ENCODE results near the gene RNF40. TPM values are rescaled to one million over a fixed set of nuclear protein-coding genes. Genes with fewer than 3 reads are reported as not detected.

The RNF40 gene
- total RNA-seq, 1 experiment from 2014 or later = 130 TPM

DNA sequence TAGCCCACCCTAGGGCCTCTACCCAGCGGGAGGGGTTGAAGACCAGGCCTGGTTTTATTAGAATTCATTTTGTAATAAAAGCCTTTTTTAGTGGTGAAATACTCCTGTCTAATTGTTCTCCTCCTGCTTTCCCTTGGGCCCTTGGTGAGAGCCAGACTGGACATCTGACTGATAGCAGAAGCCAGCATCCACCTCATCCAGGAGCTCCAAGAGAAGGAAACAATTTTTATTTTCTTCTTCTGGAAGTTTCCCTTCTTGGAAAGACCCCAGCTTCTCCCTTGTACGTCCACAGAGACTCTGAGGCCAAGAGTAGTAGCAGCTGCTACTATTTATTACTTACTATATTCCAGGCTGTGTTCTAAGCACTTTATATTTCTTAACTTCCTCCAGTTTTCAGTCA, 17.9 kb upstream of the RNF40 start:
- BruUV-seq (replicated peaks) = no TSS peak
- no peak overlapping the region for H3K27ac Mint-ChIP-seq (ENCODE audit: unreplicated experiment)
- no peaks in the 10 kb centered on the region for H3K27me3 Mint-ChIP-seq (ENCODE audit: unreplicated experiment)
- no peak overlapping the region for H3K4me3 Mint-ChIP-seq (ENCODE audit: low read depth, unreplicated experiment)
- TF ChIP-seq, protein P1, sequence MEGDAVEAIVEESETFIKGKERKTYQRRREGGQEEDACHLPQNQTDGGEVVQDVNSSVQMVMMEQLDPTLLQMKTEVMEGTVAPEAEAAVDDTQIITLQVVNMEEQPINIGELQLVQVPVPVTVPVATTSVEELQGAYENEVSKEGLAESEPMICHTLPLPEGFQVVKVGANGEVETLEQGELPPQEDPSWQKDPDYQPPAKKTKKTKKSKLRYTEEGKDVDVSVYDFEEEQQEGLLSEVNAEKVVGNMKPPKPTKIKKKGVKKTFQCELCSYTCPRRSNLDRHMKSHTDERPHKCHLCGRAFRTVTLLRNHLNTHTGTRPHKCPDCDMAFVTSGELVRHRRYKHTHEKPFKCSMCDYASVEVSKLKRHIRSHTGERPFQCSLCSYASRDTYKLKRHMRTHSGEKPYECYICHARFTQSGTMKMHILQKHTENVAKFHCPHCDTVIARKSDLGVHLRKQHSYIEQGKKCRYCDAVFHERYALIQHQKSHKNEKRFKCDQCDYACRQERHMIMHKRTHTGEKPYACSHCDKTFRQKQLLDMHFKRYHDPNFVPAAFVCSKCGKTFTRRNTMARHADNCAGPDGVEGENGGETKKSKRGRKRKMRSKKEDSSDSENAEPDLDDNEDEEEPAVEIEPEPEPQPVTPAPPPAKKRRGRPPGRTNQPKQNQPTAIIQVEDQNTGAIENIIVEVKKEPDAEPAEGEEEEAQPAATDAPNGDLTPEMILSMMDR (IDR thresholded peaks at IDR 0.05; ENCODE audit: unreplicated experiment) = no peak
- CTCF ChIA-PET = no interaction called here
- intact Hi-C loops (cut with micrococcal nuclease; ENCODE audit: unreplicated experiment) = no loop called here
- H3K36me3 Mint-ChIP-seq (ENCODE audit: insufficient read depth, unreplicated experiment) = peaks cover 93% of the 10 kb centered on the region
- peaks cover 4% of the 10 kb centered on the region for H3K9me3 Mint-ChIP-seq (ENCODE audit: low read depth, unreplicated experiment)
- H3K4me1 Mint-ChIP-seq (ENCODE audit: low read depth, unreplicated experiment) = peaks cover 65% of the 10 kb centered on the region
- DNase-seq = no peak

DNA sequence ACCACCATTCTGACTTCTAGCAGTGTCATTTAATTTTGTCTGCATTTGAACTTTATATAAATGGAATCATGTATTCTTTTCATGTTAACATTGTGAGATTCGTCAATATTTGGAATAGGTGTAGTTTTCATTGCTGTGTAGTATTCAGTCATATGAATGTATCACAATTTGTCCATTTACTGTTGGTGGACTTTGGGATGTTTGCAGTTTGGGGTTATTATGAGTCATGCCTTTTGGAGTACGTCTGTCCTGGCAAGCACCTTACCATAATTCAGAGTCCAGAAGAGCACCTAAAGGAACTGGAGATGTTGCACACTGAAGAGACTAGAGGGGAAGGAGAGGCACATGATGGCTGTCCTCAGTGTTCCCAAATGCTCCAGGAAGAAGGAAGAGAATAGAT, 17.0 kb upstream of the RNF40 start:
- no peak overlapping the region for H3K4me3 Mint-ChIP-seq (ENCODE audit: low read depth, unreplicated experiment)

DNA sequence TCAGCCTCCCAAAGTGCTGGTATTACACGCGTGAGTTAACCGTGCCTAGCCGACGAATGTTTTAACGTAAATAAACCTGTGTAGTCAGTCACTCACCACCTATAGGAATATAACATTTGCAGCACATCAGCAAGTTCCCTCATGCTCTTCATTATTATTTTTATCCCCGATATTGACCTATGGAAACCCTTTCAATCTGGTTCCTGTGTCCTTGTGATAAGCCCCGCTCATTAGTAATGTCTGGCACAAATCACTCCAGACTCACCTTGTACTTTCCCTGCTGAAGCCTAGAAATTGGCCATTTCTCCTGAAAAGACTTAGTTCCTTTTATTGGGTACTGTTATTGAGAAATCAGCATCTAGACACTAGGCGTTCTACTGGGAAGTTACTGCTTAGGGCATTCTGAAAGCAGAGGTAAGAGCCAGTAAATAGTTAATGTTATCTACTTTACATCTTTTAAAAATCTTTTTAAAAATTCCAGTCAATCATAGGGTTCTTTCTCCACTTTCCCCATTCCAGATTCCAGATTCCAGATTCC, 15.4 kb upstream of the RNF40 start:
- H3K36me3 Mint-ChIP-seq (ENCODE audit: insufficient read depth, unreplicated experiment) = peaks cover 86% of the 10 kb centered on the region
- no TSS peak for BruUV-seq (replicated peaks)
- peaks cover 53% of the 10 kb centered on the region for H3K4me1 Mint-ChIP-seq (ENCODE audit: low read depth, unreplicated experiment)
- intact Hi-C loops (cut with micrococcal nuclease; ENCODE audit: unreplicated experiment) = no loop called here
- peaks cover 4% of the 10 kb centered on the region for H3K9me3 Mint-ChIP-seq (ENCODE audit: low read depth, unreplicated experiment)
- no peak for DNase-seq
- peak overlapping the region; percentile 73 for H3K27ac Mint-ChIP-seq (ENCODE audit: unreplicated experiment)
- H3K4me3 Mint-ChIP-seq (ENCODE audit: low read depth, unreplicated experiment) = no peak overlapping the region
- no peaks in the 10 kb centered on the region for H3K27me3 Mint-ChIP-seq (ENCODE audit: unreplicated experiment)
- TF ChIP-seq, protein P1 (IDR thresholded peaks at IDR 0.05; ENCODE audit: unreplicated experiment) = no peak
- CTCF ChIA-PET = interaction anchor here (1.6 kb wide), 1 partner anchor 13 kb away, joined by 8 read pairs; no protein-coding TSS in a partner anchor

More for the DNA sequence above, 17.0 kb upstream of the RNF40 start:
- Mint-ChIP-seq H3K27ac (ENCODE audit: unreplicated experiment) (peak overlapping the region; percentile 40), H3K9me3 (ENCODE audit: low read depth, unreplicated experiment) (peaks cover 4% of the 10 kb centered on the region), H3K27me3 (ENCODE audit: unreplicated experiment) (no peaks in the 10 kb centered on the region), H3K4me1 (ENCODE audit: low read depth, unreplicated experiment) (peaks cover 69% of the 10 kb centered on the region), H3K36me3 (ENCODE audit: insufficient read depth, unreplicated experiment) (peaks cover 93% of the 10 kb centered on the region)
- CTCF ChIA-PET = no interaction called here
- DNase-seq = no peak
- intact Hi-C loops (cut with micrococcal nuclease; ENCODE audit: unreplicated experiment) = no loop called here
- no TSS peak for BruUV-seq (replicated peaks)
- TF ChIP-seq, protein P1 (IDR thresholded peaks at IDR 0.05; ENCODE audit: unreplicated experiment) = no peak

DNA sequence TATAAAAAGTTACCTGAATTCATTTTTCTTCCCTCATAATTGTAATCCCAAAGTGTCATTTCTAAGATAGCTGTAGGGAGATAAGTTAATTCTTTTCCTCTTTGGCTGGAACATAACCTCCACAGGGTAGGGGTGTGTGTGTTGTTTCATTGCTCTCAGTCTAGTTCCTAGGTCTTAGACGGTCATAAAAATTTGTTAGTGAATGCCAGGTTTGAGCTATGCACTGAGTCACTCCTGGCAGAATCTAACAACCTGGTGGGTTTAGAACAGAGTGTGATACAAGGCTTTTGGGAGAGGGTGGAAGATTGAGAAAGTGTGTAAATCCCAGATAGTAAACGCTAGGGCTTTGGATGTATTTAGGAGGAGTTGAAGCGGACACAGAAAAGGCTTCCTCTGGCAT, 14.8 kb upstream of the RNF40 start:
- H3K27ac Mint-ChIP-seq (ENCODE audit: unreplicated experiment) = peak overlapping the region; percentile 73
- CTCF ChIA-PET = interaction anchor here (0.6 to 1.6 kb wide), 5 partner anchors 13 to 89 kb away, joined by 3 to 8 read pairs (median 3); partner anchors contain the start of gene FBRS

More for the DNA sequence above, 14.8 kb upstream of the RNF40 start:
- H3K27me3 Mint-ChIP-seq (ENCODE audit: unreplicated experiment) = no peaks in the 10 kb centered on the region
- no TSS peak for BruUV-seq (replicated peaks)
- intact Hi-C loops (cut with micrococcal nuclease; ENCODE audit: unreplicated experiment) = no loop called here
- TF ChIP-seq, protein P1 (IDR thresholded peaks at IDR 0.05; ENCODE audit: unreplicated experiment) = no peak
- H3K36me3 Mint-ChIP-seq (ENCODE audit: insufficient read depth, unreplicated experiment) = peaks cover 80% of the 10 kb centered on the region
- H3K9me3 Mint-ChIP-seq (ENCODE audit: low read depth, unreplicated experiment) = peaks cover 4% of the 10 kb centered on the region
- H3K4me1 Mint-ChIP-seq (ENCODE audit: low read depth, unreplicated experiment) = peaks cover 47% of the 10 kb centered on the region
- H3K4me3 Mint-ChIP-seq (ENCODE audit: low read depth, unreplicated experiment) = peak overlapping the region; percentile 62
- DNase-seq = no peak

Measured in Calu3 (cell line).